ENCODE measurements around the gene PCDH7. TPM values are rescaled to one million over a fixed set of nuclear protein-coding genes. Genes with fewer than 3 reads are reported as not detected.

Gene PCDH7
- total and polyA plus RNA-seq, 2 of the 4 experiments (the other 2 are of a cell fraction): 26.5 to 44.1 TPM

GRCh38 chr4:30760551-30760950, 40.4 kb downstream of the PCDH7 start:
- Histone ChIP-seq H3K4me1 (ENCODE audit: control insufficient read depth, insufficient read depth, low read length) (peaks cover 15% of the 10 kb centered on the region), H4K8ac (ENCODE audit: low read depth in 2 of 2, low read length in 2 of 2) (no peak overlapping the region; a peak in 1 of 4 replicates), H2BK15ac (ENCODE audit: low read depth, low read length) (no peak overlapping the region; the same call in 2 of the 3 replicates), H2AK9ac (replicated peaks; ENCODE audit: low read depth, low read length, poor library complexity) (no peak overlapping the region), H3K27ac (ENCODE audit: insufficient read depth, low read length) (no peak overlapping the region), H4K20me1 (ENCODE audit: insufficient read depth, low read length) (no peaks in the 10 kb centered on the region), H4K91ac (ENCODE audit: insufficient read depth, low read depth, low read length) (no peak overlapping the region), H3K36me3 (ENCODE audit: control insufficient read depth, insufficient read depth, low read length) (no peaks in the 10 kb centered on the region), H3K9ac (ENCODE audit: low read depth, low read length) (no peak overlapping the region), H3K23ac (ENCODE audit: low read depth, low read length) (no peak overlapping the region), H3K4me2 (ENCODE audit: low read depth, low read length) (no peak overlapping the region; the same call in 1 of the 2 replicates), H2BK5ac (ENCODE audit: low read depth, low read length, poor library complexity, severe bottlenecking) (no peak overlapping the region), H3K56ac (ENCODE audit: extremely low read depth, insufficient read depth, low read length) (no peak overlapping the region), H2BK120ac (ENCODE audit: low read depth, low read length) (peak overlapping the region; percentile 74), H3K18ac (ENCODE audit: low read depth, low read length) (peak overlapping the region; percentile 7; the same call in 1 of the 2 replicates), H4K5ac (ENCODE audit: low read depth, low read length) (no peak overlapping the region), H3K14ac (replicated peaks; ENCODE audit: low read depth, low read length) (no peak overlapping the region; the same call in 1 of the 2 replicates), H3K9me3 (ENCODE audit: control insufficient read depth, insufficient read depth, low read length) (no peaks in the 10 kb centered on the region), H3K4ac (ENCODE audit: low read depth, low read length) (0 out of 2 replicates have a peak overlapping the region, but pooled peaks have one; percentile 48), H2AK5ac (ENCODE audit: low read depth, low read length) (no peak overlapping the region), H3K4me3 (ENCODE audit: insufficient read depth, low read depth, low read length) (no peak overlapping the region), H3K27me3 (ENCODE audit: control insufficient read depth, insufficient read depth, low read length) (no peaks in the 10 kb centered on the region), H2BK20ac (ENCODE audit: low read depth, low read length) (peak overlapping the region; percentile 26; the same call in 1 of the 2 replicates), H3K9me1 (ENCODE audit: insufficient read depth, low read length) (no peaks in the 10 kb centered on the region; the same call in none of the 2 replicates), H3K79me1 (ENCODE audit: low read depth in 1 of 2, low read length in 2 of 2) (peaks cover 6 to 10% of the 10 kb centered on the region in 2 experiments; a peak in 2 of 4 replicates), H2AFZ (replicated peaks; ENCODE audit: low read length, poor library complexity) (no peak overlapping the region)
- intact Hi-C loops (cut with micrococcal nuclease): no loop called here
- BruUV-seq (replicated peaks): no TSS peak
- ChIA-PET POLR2A (ENCODE audit: unreplicated experiment) (no interaction called here), CTCF (no interaction called here)
- dilution Hi-C loops (cut with HindIII; ENCODE audit: low sequenced_read_pairs, unreplicated experiment): no loop called here
- no peak for ATAC-seq (ENCODE audit: low read depth)
- no peak for DNase-seq
- TF ChIP-seq NFE2L2 (IDR thresholded peaks at IDR 0.05; ENCODE audit: low read depth, low read length) (no peak), BHLHE40 (IDR thresholded peaks at IDR 0.05; ENCODE audit: low read depth, low read length) (no peak), RFX5 (IDR thresholded peaks at IDR 0.05; ENCODE audit: low read depth, low read length) (no peak), CHD1 (IDR thresholded peaks at IDR 0.05; ENCODE audit: low read depth, low read length) (no peak)
- in situ Hi-C loops (cut with MboI; ENCODE audit: low sequenced_read_pairs): no loop called here

All from IMR-90 (cell line).